ENCODE measurements around the gene IFNB1.

- TF ChIP-seq, protein P1, sequence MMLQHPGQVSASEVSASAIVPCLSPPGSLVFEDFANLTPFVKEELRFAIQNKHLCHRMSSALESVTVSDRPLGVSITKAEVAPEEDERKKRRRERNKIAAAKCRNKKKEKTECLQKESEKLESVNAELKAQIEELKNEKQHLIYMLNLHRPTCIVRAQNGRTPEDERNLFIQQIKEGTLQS (IDR thresholded peaks at IDR 0.05), result no peak
- no peak for TF ChIP-seq CTCF (IDR thresholded peaks at IDR 0.05 in 2 of 3, conservative IDR thresholded peaks at IDR 0.05 in 1 of 3; ENCODE audit: borderline replicate concordance in 1 of 3, insufficient read depth in 1 of 3, low read depth in 2 of 3, low read length in 2 of 3)
These were observed 27.0 kb upstream of the IFNB1 start for GRCh38 chr9:21104787-21105186.
